GM21528 (cell line): ENCODE results near the gene PRR35.

Experiments
- ATAC-seq: cut with Tn5 transposase; IDR thresholded peaks from one replicate; pipeline ENCODE4 v1.9.1; 2021; ENCODE audit warnings: mild to moderate bottlenecking, moderate library complexity; ENCODE audit not compliant: unreplicated experiment, low FRiP score

PRR35 gene

GRCh38 chr16:527015-527903, 32.9 kb upstream of the PRR35 start, which contains the start of gene CAPN15:
Gene CAPN15, plus strand, starts transcription at chr16:527712. Its CDS starts 19,127 bp downstream, at chr16:546839.
- peak; percentile 61 for ATAC-seq

- ATAC-seq = peak; percentile 19
Measured at GRCh38 chr16:528111-529011, 31.8 kb upstream of the PRR35 start.

- ATAC-seq = no peak
Measured at GRCh38 chr16:529012-529575, 31.1 kb upstream of the PRR35 start.

- ATAC-seq = no peak
Measured at GRCh38 chr16:530111-530817, 29.9 kb upstream of the PRR35 start.

- no peak for ATAC-seq
Measured at GRCh38 chr16:531494-532125, 28.6 kb upstream of the PRR35 start.

- no peak for ATAC-seq
Measured at GRCh38 chr16:533391-534123, 26.6 kb upstream of the PRR35 start.

GRCh38 chr16:534135-534534, 26.1 kb upstream of the PRR35 start:
- no peak for ATAC-seq

- no peak for ATAC-seq
Measured at GRCh38 chr16:534856-535445, 25.2 kb upstream of the PRR35 start.

- ATAC-seq = no peak
Measured at GRCh38 chr16:535446-536405, 24.5 kb upstream of the PRR35 start.

- no peak for ATAC-seq
Measured at GRCh38 chr16:536746-537145, 23.4 kb upstream of the PRR35 start.

- ATAC-seq = no peak
Measured at GRCh38 chr16:537415-538335, 22.5 kb upstream of the PRR35 start.

- no peak for ATAC-seq
Measured at GRCh38 chr16:539901-540530, 20.2 kb upstream of the PRR35 start.

- no peak for ATAC-seq
Measured at GRCh38 chr16:540645-541340, 19.4 kb upstream of the PRR35 start.

- no peak for ATAC-seq
Measured at GRCh38 chr16:543301-544164, 16.7 kb upstream of the PRR35 start.

GRCh38 chr16:544517-544916, 15.7 kb upstream of the PRR35 start:
- ATAC-seq = no peak
